Measurements from ENCODE around the gene ABLIM3. TPM values are rescaled to one million over a fixed set of nuclear protein-coding genes. Genes with fewer than 3 reads are reported as not detected.
A peak's percentile ranks its signal among the peaks of the same experiment; 100 is the strongest.

Gene ABLIM3
- polyA plus RNA-seq, 1 donor (not counting 4 experiments of a cell fraction or from before 2014, with no cell fraction given): 7.9 TPM

DNA sequence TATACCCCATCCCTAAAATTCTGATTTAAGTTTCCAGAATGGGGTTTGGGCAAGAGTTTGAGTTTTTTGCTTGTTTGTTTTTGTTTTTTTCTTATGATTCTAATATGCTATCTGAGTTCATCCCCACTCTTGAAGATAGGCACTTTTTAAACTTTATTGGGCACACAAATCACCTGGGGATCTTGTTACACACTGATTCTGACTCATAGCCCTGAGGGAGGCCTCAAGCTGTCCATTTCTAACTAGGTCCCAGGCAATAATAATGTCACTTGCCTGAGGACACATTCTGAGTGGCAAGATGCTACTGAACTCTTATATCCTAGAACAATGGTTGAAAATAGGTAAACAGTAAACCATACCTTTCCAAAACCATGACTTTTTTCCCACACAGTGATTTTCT lies 22.8 kb upstream of the ABLIM3 start:
- H3K79me2 ChIP-seq (ENCODE audit: control insufficient read depth, insufficient read depth, low read length): no peaks in the 10 kb centered on the region
- no peak overlapping the region for H3K27ac ChIP-seq (ENCODE audit: control insufficient read depth, insufficient read depth, low read length)
- no peak overlapping the region for H3K4me2 ChIP-seq (ENCODE audit: control insufficient read depth, extremely low read depth, insufficient read depth, low read depth, low read length)
- TF ChIP-seq, protein P1, sequence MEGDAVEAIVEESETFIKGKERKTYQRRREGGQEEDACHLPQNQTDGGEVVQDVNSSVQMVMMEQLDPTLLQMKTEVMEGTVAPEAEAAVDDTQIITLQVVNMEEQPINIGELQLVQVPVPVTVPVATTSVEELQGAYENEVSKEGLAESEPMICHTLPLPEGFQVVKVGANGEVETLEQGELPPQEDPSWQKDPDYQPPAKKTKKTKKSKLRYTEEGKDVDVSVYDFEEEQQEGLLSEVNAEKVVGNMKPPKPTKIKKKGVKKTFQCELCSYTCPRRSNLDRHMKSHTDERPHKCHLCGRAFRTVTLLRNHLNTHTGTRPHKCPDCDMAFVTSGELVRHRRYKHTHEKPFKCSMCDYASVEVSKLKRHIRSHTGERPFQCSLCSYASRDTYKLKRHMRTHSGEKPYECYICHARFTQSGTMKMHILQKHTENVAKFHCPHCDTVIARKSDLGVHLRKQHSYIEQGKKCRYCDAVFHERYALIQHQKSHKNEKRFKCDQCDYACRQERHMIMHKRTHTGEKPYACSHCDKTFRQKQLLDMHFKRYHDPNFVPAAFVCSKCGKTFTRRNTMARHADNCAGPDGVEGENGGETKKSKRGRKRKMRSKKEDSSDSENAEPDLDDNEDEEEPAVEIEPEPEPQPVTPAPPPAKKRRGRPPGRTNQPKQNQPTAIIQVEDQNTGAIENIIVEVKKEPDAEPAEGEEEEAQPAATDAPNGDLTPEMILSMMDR (optimal IDR thresholded peaks at IDR 0.05 in 1 of 3, IDR thresholded peaks at IDR 0.05 in 1 of 3, conservative IDR thresholded peaks at IDR 0.05 in 1 of 3; ENCODE audit: extremely low read depth in 1 of 3, insufficient read depth in 2 of 3, low read length in 3 of 3): no peak
- TF ChIP-seq EZH2 (IDR thresholded peaks at IDR 0.05; ENCODE audit: low read length): no peak
- H3K27me3 ChIP-seq (ENCODE audit: control insufficient read depth, extremely low read depth, insufficient read depth, low read length): no peaks in the 10 kb centered on the region
- FAIRE-seq (peak; percentile 32), DNase-seq (ENCODE audit: low read depth, low spot score) (no peak)
- dilution Hi-C loops (cut with MboI; ENCODE audit: extremely low pct_ligation_motif_present, low sequenced_read_pairs): no loop called here
- H3K36me3 ChIP-seq (ENCODE audit: control insufficient read depth in 2 of 2, extremely low read depth in 1 of 2, insufficient read depth in 2 of 2, low read length in 2 of 2): no peaks in the 10 kb centered on the region
- no peaks in the 10 kb centered on the region for H4K20me1 ChIP-seq (ENCODE audit: control insufficient read depth, extremely low read depth, insufficient read depth, low read length)
- H3K9me1 ChIP-seq (ENCODE audit: control insufficient read depth, extremely low read depth, insufficient read depth, low read length): no peaks in the 10 kb centered on the region
- no peak overlapping the region for H2AFZ ChIP-seq (ENCODE audit: control insufficient read depth, low read length)
- H3K4me3 ChIP-seq (ENCODE audit: control insufficient read depth in 2 of 3, extremely low read depth in 1 of 3, insufficient read depth in 2 of 3, low read depth in 1 of 3, low read length in 3 of 3): no peak overlapping the region
- no peak overlapping the region for H3K9ac ChIP-seq (ENCODE audit: control insufficient read depth, extremely low read depth, insufficient read depth, low read length)
- H3K4me1 ChIP-seq (ENCODE audit: control insufficient read depth, extremely low read depth, insufficient read depth, low read length): peaks cover 24% of the 10 kb centered on the region
- H3K9me3 ChIP-seq (ENCODE audit: control insufficient read depth, low read depth, low read length): no peaks in the 10 kb centered on the region

DNA sequence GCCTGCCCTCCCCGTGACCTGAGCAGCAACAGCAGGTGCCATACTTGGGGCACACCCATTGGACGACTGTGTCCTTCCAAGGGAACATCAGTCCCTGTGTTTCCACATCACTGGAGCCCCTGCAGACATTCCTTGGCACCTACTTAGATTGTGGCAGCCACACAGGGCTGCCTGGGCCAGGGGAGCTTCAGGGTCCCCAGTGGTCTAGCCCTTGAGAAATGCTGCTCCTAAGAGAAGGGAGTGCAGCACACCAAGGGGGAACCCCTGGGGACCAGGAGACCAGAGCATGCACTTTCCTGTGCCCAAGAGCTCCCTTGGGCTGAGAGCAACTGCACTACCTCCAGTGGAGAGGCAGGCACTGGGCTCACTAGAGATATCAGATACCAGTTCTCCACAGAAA lies 20.1 kb upstream of the ABLIM3 start:
- Histone ChIP-seq H3K9me3 (ENCODE audit: control insufficient read depth, low read depth, low read length) (no peaks in the 10 kb centered on the region), H3K4me1 (ENCODE audit: control insufficient read depth, extremely low read depth, insufficient read depth, low read length) (peaks cover 19% of the 10 kb centered on the region), H3K36me3 (ENCODE audit: control insufficient read depth in 2 of 2, extremely low read depth in 1 of 2, insufficient read depth in 2 of 2, low read length in 2 of 2) (no peaks in the 10 kb centered on the region), H3K4me2 (ENCODE audit: control insufficient read depth, extremely low read depth, insufficient read depth, low read depth, low read length) (no peak overlapping the region), H3K4me3 (ENCODE audit: control insufficient read depth in 2 of 3, extremely low read depth in 1 of 3, insufficient read depth in 2 of 3, low read depth in 1 of 3, low read length in 3 of 3) (no peak overlapping the region), H2AFZ (ENCODE audit: control insufficient read depth, low read length) (no peak overlapping the region), H4K20me1 (ENCODE audit: control insufficient read depth, extremely low read depth, insufficient read depth, low read length) (no peaks in the 10 kb centered on the region), H3K27me3 (ENCODE audit: control insufficient read depth, extremely low read depth, insufficient read depth, low read length) (no peaks in the 10 kb centered on the region), H3K79me2 (ENCODE audit: control insufficient read depth, insufficient read depth, low read length) (no peaks in the 10 kb centered on the region), H3K9ac (ENCODE audit: control insufficient read depth, extremely low read depth, insufficient read depth, low read length) (no peak overlapping the region), H3K9me1 (ENCODE audit: control insufficient read depth, extremely low read depth, insufficient read depth, low read length) (no peaks in the 10 kb centered on the region), H3K27ac (ENCODE audit: control insufficient read depth, insufficient read depth, low read length) (no peak overlapping the region)
- dilution Hi-C loops (cut with MboI; ENCODE audit: extremely low pct_ligation_motif_present, low sequenced_read_pairs): no loop called here
- no peak for TF ChIP-seq EZH2 (IDR thresholded peaks at IDR 0.05; ENCODE audit: low read length)
- TF ChIP-seq, protein P1 (optimal IDR thresholded peaks at IDR 0.05 in 1 of 3, IDR thresholded peaks at IDR 0.05 in 1 of 3, conservative IDR thresholded peaks at IDR 0.05 in 1 of 3; ENCODE audit: extremely low read depth in 1 of 3, insufficient read depth in 2 of 3, low read length in 3 of 3): no peak
- FAIRE-seq (no peak), DNase-seq (ENCODE audit: low read depth, low spot score) (no peak)
